Thyroid gland (tissue), 4 donors: Measurements from ENCODE around the gene CCDC201. TPM values are rescaled to one million over a fixed set of nuclear protein-coding genes. Genes with fewer than 3 reads are reported as not detected.

ENCODE experiments used
- DNase-seq, 2 donors: peaks; one replicate each; pipeline ENCODE4 v3.0.0-alpha.2; 2019
- H3K27ac ChIP-seq, 3 donors: fragments of 200-600 bp; sonication (generic); 1 replicate in 2 of 3; 2 replicates in 1 of 3; pipeline ENCODE4 v1.5.1; 2016 to 2019; ENCODE audit warnings: mild to moderate bottlenecking in 1 of 3, moderate library complexity in 1 of 3
- H3K27me3 ChIP-seq: fragments of 200-600 bp; sonication (generic); one replicate; pipeline ENCODE4 v1.5.1; 2019
- H3K36me3 ChIP-seq, 2 donors: fragments of 200-600 bp; sonication (generic); one replicate each; pipeline ENCODE4 v1.5.1; 2016 to 2019
- H3K4me1 ChIP-seq, 2 donors: fragments of 200-600 bp; sonication (generic); one replicate each; pipeline ENCODE4 v1.5.1; 2017 to 2019
- H3K4me3 ChIP-seq, 3 donors: fragments of 200-600 bp; sonication (generic); replicated peaks in 1 of 3; 1 replicate in 2 of 3; 2 replicates in 1 of 3; pipeline ENCODE4 v1.5.1; 2016; ENCODE audit warnings: mild to moderate bottlenecking in 1 of 3
- H3K9me3 ChIP-seq: fragments of 200-600 bp; sonication (generic); one replicate; pipeline ENCODE4 v1.5.1; 2017
- POLR2A ChIP-seq, 2 donors: fragments of 450-650 bp; IDR thresholded peaks; one replicate each; pipeline ENCODE4 v1.6.1; 2017; ENCODE audit warnings: antibody characterized with exemption in 2 of 2, mild to moderate bottlenecking in 2 of 2, moderate library complexity in 1 of 2
- WGBS, 2 donors: methylation state at CpG; one replicate each; pipeline ENCODE4 v1.1.5; 2017; 5-methylcytosine and 5-hydroxymethylcytosine counted together
- intact Hi-C: fragments of 100-400 bp; cut with DNase I; formaldehyde crosslinking; loops from one replicate; pipeline ENCODE4 v1.15.1; 2023
- total RNA-seq, 4 donors: library from RNA; depleted of rRNA; stranded (reverse); fragments of >200 nt; gene quantifications; one replicate each; pipeline ENCODE4 v1.2.3, GENCODE V29; 2016
- TF ChIP-seq, protein P1 (sequence below), 6 experiments: fragments of 200-600 bp in 3 of 6; fragments of 450-650 bp in 3 of 6; sonication (generic) in 3 of 6; IDR thresholded peaks; one replicate each; pipeline ENCODE4 v1.5.1; 2016 to 2019; ENCODE audit warnings: antibody characterized with exemption in 6 of 6, mild to moderate bottlenecking in 2 of 6, inconsistent platforms in 1 of 6, moderate library complexity in 1 of 6

Gene CCDC201
- total RNA-seq, 4 donors from 2014 or later = not detected

DNA sequence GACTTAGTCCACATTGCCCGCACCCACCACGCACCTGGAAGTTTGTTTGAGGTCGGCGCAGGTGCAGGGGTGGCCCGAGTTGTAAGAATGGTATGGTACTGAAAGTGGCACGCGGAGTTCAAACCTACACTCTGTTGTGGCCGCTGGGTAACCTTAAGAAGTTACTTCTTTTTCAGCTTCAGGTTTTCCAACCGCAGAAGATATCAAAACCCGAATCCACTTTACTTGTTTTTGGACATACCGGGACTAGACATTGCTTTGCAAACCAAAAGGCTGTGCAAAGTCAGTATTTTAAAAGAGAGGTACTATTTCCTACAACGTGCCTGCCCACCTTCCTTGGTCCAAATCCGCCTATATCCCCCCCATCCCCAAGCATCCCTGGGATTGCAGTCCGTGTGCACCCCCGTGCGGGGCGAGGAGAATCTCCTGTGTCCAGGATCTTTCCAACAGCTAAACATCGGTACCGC, 47.1 kb upstream of the CCDC201 start:
- Histone ChIP-seq H3K4me3 (peak overlapping the region in 1 of 3 donors; percentile 27), H3K27ac (no peak overlapping the region), H3K27me3 (no peaks in the 10 kb centered on the region), H3K36me3 (no peaks in the 10 kb centered on the region), H3K4me1 (peaks cover 14 to 39% of the 10 kb centered on the region in 2 donors), H3K9me3 (no peaks in the 10 kb centered on the region)
- DNase-seq = no peak
- no peak for TF ChIP-seq POLR2A (IDR thresholded peaks at IDR 0.05)
- TF ChIP-seq, protein P1, sequence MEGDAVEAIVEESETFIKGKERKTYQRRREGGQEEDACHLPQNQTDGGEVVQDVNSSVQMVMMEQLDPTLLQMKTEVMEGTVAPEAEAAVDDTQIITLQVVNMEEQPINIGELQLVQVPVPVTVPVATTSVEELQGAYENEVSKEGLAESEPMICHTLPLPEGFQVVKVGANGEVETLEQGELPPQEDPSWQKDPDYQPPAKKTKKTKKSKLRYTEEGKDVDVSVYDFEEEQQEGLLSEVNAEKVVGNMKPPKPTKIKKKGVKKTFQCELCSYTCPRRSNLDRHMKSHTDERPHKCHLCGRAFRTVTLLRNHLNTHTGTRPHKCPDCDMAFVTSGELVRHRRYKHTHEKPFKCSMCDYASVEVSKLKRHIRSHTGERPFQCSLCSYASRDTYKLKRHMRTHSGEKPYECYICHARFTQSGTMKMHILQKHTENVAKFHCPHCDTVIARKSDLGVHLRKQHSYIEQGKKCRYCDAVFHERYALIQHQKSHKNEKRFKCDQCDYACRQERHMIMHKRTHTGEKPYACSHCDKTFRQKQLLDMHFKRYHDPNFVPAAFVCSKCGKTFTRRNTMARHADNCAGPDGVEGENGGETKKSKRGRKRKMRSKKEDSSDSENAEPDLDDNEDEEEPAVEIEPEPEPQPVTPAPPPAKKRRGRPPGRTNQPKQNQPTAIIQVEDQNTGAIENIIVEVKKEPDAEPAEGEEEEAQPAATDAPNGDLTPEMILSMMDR (IDR thresholded peaks at IDR 0.05) = no peak
- intact Hi-C loops = loop anchor here (5.0 to 10.0 kb wide), 4 partner anchors 437 to 1325 kb away; no protein-coding TSS in a partner anchor
- WGBS, 2 donors = 7 to 8% methylated on average over 19 of the region's 19 CpGs

DNA sequence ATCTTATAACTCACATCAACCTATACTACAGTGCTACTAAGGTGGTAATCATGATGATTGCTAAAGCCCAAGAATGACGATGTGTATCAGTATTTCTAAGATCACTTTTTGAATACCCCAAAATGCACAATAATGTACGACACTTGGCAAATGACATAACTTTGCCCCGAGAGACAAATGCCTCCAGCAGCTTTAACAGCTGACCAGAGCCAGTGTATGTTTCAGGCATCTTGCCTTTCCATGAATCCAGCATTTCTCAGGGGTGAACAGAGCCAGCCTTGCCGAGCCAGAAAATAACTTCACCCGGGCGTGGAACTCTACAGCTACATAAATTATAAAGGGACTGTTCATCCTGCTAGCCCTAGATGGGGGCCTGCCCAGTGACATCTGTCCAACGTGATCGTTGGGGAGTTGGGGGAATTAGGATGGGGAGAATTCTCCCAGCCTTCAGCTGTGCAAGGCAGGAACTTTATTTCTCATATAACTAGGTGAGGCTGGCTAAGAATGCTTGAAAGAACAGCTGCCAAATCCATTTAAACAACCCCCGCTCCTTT, 46.4 kb upstream of the CCDC201 start:
- Histone ChIP-seq H3K27ac (no peak overlapping the region), H3K9me3 (no peaks in the 10 kb centered on the region), H3K4me3 (no peak overlapping the region), H3K27me3 (no peaks in the 10 kb centered on the region), H3K4me1 (peaks cover 14 to 39% of the 10 kb centered on the region in 2 donors), H3K36me3 (peaks cover 0 to 3% of the 10 kb centered on the region in 2 donors)
- WGBS, 2 donors = 48 to 49% methylated on average over 9 of the region's 9 CpGs
- intact Hi-C loops = loop anchor here (5.0 to 10.0 kb wide), 2 partner anchors 438 to 1325 kb away; no protein-coding TSS in a partner anchor
- TF ChIP-seq POLR2A (IDR thresholded peaks at IDR 0.05) = no peak
- TF ChIP-seq, protein P1 (IDR thresholded peaks at IDR 0.05) = no peak
- no peak for DNase-seq

DNA sequence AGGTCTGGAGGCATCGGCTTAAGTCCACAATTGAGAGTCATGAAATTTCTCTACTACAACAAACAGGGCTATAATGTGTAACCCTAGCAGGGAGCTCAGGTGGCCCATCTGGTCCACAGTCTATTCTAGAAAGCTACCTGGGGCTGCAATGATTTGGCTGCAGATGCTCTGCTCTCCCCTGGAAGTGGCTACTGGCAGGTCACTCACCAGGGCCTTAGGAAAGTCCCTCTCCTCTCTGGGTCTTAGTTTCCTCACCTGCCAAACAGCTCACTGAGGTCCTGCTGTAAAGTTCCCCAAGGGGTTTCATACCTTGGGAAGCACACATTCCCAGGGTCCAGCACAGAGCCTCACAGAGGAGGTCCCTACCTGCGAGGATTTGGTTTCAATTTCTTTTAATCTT, 45.7 kb upstream of the CCDC201 start:
- Histone ChIP-seq H3K36me3 (peaks cover 0 to 3% of the 10 kb centered on the region in 2 donors), H3K4me3 (no peak overlapping the region), H3K4me1 (peaks cover 14 to 39% of the 10 kb centered on the region in 2 donors), H3K27ac (no peak overlapping the region), H3K27me3 (no peaks in the 10 kb centered on the region), H3K9me3 (no peaks in the 10 kb centered on the region)
- TF ChIP-seq POLR2A (IDR thresholded peaks at IDR 0.05) = no peak
- TF ChIP-seq, protein P1 (IDR thresholded peaks at IDR 0.05) = no peak
- no peak for DNase-seq
- intact Hi-C loops = loop anchor here (5.0 to 10.0 kb wide), 2 partner anchors 439 to 1326 kb away; no protein-coding TSS in a partner anchor
- WGBS, 2 donors = 82 to 91% methylated on average over 2 of the region's 2 CpGs

DNA sequence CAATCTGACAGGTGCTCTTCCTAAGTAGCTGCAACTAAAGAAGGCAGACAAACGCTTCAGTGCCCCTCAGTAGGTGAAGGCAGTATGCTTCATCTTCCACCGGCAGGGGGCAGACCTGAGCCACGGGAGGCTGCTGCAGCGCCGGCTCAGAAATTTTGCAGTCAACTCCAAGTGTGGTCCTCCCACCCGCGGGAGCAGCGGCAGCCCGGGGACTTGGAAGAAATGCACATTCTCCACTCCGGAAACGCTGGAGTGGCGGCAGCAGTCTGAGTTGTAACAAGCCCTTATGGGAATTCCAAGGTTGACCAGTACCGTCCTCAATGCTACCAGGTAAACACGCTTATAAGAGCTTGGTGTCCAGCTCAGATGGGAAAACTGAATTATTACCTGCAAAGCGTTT, 44.8 kb upstream of the CCDC201 start:
- 7 to 26% methylated on average over 5 to 12 of the region's 15 CpGs for WGBS, 2 donors
- no peaks in the 10 kb centered on the region for H3K27me3 ChIP-seq
- H3K27ac ChIP-seq = no peak overlapping the region
- H3K36me3 ChIP-seq = peaks cover 0 to 3% of the 10 kb centered on the region in 2 donors
- no peaks in the 10 kb centered on the region for H3K9me3 ChIP-seq
- TF ChIP-seq, protein P1 (IDR thresholded peaks at IDR 0.05) = peak; percentile 78 to 96 (median 88)
- TF ChIP-seq POLR2A (IDR thresholded peaks at IDR 0.05) = no peak
- DNase-seq = peak; percentile 77 to 86
- H3K4me3 ChIP-seq = no peak overlapping the region
- H3K4me1 ChIP-seq = peaks cover 14 to 34% of the 10 kb centered on the region in 2 donors
- intact Hi-C loops = loop anchor here (5.0 to 10.0 kb wide), 2 partner anchors 440 to 1327 kb away; no protein-coding TSS in a partner anchor

DNA sequence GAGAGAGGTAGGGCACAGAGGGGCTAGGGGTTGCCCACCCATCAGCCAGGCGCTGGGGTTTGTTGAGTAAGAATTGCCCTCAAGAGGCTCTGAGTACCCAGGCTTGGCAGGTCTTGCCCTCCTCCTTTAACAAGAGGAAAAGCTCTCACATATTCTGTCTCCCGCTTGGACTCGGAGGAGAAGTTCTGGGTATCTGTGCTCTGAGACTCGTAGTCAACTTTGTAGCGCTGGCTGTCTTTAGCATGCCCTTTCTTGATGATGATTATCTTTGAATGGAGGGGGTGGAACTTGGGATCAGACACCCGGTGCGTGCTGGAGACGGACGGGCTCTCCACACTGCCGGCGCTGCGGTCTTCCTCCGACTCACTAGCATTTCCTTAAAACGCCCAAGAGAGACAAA, 44.2 kb upstream of the CCDC201 start:
- H3K27me3 ChIP-seq = no peaks in the 10 kb centered on the region
- H3K36me3 ChIP-seq = peaks cover 0 to 3% of the 10 kb centered on the region in 2 donors
- peaks cover 8 to 29% of the 10 kb centered on the region in 2 donors for H3K4me1 ChIP-seq
- no peak for DNase-seq
- no peak overlapping the region for H3K4me3 ChIP-seq
- intact Hi-C loops = loop anchor here (5.0 to 10.0 kb wide), 2 partner anchors 440 to 1328 kb away; no protein-coding TSS in a partner anchor
- no peak for TF ChIP-seq POLR2A (IDR thresholded peaks at IDR 0.05)
- TF ChIP-seq, protein P1 (IDR thresholded peaks at IDR 0.05) = no peak
- H3K27ac ChIP-seq = no peak overlapping the region
- H3K9me3 ChIP-seq = no peaks in the 10 kb centered on the region
- WGBS, 2 donors = 72 to 78% methylated on average over 14 of the region's 14 CpGs
